Mononuclear cell (primary cell): ENCODE results near the gene UST. TPM values are rescaled to one million over a fixed set of nuclear protein-coding genes. Genes with fewer than 3 reads are reported as not detected.
"Not testable (repeated sequence)": the region's sequence is repeated elsewhere in the genome, so short reads cannot be mapped to it uniquely, and the experiment has no call there.

Source experiments
- H3K27me3 ChIP-seq: 2 replicates; pipeline ENCODE4 v1.6.0; 2011; ENCODE audit warnings: low read length, control low read depth; ENCODE audit not compliant: insufficient read depth
- H3K4me1 ChIP-seq: 2 replicates; pipeline ENCODE4 v1.5.1; 2011; ENCODE audit warnings: mild to moderate bottlenecking, low read length, control low read depth; ENCODE audit not compliant: insufficient read depth
- H3K4me3 ChIP-seq: 2 replicates; pipeline ENCODE4 v1.5.1; 2011; ENCODE audit warnings: mild to moderate bottlenecking, low read length, moderate library complexity
- H3K9me3 ChIP-seq: 2 replicates; pipeline ENCODE4 v1.5.1; 2011; ENCODE audit warnings: low read depth, mild to moderate bottlenecking, control low read depth, low read length
- total RNA-seq: library from RNA; depleted of rRNA; stranded (reverse); fragments of >200 nt; gene quantifications from one replicate; pipeline ENCODE4 v1.2.3, GENCODE V29; 2012

The UST gene
- total RNA-seq, 1 donor = 1.5 TPM

DNA sequence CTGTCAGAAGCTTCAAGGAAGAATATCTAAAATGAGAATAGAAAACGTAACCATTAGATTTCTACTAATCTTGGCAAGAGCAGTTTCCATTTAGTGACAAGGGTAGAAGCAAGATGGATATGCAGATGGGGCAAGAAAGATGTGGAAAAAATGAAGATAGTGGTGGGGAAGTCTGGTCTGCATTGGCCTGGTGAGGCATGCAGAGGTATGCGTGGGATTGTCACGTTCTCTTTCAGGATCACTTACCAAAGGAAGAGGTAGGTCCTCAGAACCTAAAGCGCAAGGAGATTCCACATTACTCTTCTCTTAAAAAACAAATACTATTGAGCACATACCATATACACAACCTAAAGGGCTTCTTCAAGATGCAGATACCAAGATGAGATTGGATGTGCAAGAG is 238.7 kb downstream of the UST start:
- H3K9me3 ChIP-seq = no peaks in the 10 kb centered on the region
- H3K4me3 ChIP-seq = no peak overlapping the region
- H3K27me3 ChIP-seq = no peaks in the 10 kb centered on the region
- H3K4me1 ChIP-seq = peaks cover 9% of the 10 kb centered on the region

DNA sequence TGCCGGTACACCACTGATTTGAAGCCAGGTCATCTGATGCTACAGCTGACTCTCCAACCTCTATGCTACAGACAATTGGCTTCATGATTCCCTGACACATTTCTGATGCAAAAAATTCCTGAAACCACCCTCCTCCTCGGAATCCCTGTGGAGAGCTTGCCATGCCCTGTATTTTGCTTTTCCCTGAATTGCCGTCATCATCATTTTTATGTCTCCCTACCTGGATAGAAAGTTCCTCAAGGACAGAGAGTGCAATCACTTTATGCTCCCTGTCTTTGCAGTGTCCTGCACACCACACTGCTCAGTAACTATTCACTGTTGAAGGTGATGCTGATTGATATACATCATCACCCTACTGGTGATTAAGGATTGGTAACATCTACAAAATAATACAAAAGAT is 239.8 kb downstream of the UST start:
- Histone ChIP-seq H3K9me3 (no peaks in the 10 kb centered on the region), H3K4me1 (peaks cover 9% of the 10 kb centered on the region), H3K27me3 (no peaks in the 10 kb centered on the region), H3K4me3 (no peak overlapping the region)

DNA sequence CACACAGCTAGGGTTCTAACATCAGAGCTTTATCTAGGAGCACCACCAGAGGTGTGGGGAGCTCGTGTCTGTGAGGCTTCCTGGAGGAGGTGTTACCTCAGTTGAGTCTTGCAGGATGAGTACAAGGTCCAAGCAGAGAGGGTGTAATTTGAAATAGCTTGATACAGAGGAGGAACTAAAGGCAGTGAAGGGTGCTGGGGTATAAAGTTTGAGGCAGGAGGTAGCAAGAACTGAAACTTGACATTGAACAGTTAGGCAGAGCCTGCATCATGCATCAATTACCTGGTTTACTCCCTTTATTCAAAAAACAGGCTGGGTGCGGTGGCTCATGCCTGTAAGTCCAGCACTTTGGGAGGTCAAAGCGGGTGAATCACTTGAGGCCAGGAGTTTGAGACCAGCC is 241.2 kb downstream of the UST start:
- Histone ChIP-seq H3K9me3 (no peaks in the 10 kb centered on the region), H3K4me3 (no peak overlapping the region), H3K4me1 (peaks cover 9% of the 10 kb centered on the region)

DNA sequence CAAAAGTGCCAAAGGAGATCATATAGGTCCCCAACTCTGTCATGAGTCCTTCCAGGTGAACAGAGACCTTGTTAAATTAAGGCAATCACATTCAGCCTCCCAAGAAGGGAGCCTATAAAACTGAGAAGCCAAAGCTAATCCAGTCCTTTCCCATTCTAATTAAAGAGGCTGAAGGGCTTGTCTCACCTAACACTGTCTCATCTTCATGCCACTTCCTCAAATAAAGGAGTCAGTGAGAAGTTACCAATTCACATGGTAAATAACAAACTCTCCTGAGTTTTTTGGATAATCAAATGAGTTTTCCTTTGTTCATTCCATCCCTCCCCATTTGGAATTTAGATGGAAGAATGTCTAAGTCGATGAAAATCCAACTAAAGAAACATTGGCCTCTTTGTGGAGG is 242.8 kb downstream of the UST start:
- H3K27me3 ChIP-seq = no peaks in the 10 kb centered on the region
- no peaks in the 10 kb centered on the region for H3K9me3 ChIP-seq
- peaks cover 9% of the 10 kb centered on the region for H3K4me1 ChIP-seq
- H3K4me3 ChIP-seq = no peak overlapping the region

More for the DNA sequence above, 241.2 kb downstream of the UST start:
- H3K27me3 ChIP-seq = no peaks in the 10 kb centered on the region

DNA sequence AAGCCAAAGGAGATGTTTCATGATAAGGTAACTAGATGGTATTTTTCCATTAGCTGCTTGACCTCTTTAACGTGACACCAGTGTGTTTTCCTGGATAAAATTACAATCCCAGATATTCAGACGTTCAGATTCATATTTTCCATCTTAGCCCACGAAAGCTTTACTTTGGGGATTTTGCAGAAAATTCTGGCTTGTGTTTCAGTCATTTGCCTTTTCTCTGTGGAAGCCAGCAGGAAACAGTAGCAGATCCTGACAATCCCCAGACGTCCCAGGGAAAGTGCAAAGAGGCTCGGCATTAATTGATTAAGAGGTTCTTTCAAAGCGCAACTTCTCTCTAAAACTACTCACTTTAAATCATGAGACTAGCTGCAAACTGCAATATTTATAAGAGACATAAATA is 243.6 kb downstream of the UST start:
- no peak overlapping the region for H3K4me3 ChIP-seq
- H3K9me3 ChIP-seq = no peaks in the 10 kb centered on the region
- H3K27me3 ChIP-seq = no peaks in the 10 kb centered on the region
- H3K4me1 ChIP-seq = peaks cover 9% of the 10 kb centered on the region

DNA sequence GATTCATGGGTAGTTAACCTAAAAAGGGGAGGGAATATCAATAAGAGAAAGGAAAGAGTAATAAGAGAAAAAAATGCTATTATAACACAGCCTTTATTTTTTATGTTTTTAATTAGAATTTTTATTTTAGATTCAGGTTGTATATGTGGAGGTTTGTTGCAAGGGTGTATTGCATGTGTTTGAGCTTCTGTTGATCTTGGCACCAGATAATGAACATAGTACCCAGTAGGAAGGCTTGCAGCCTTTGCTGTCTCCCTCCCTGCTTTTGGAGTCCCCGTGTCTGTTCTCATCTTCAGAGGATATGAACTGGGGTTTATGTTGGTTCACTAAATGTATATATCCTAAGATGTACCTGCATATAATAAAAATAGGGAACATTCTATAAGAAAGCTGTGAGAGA is 250.0 kb downstream of the UST start:
- Histone ChIP-seq H3K4me3 (no peak overlapping the region), H3K27me3 (no peaks in the 10 kb centered on the region)

DNA sequence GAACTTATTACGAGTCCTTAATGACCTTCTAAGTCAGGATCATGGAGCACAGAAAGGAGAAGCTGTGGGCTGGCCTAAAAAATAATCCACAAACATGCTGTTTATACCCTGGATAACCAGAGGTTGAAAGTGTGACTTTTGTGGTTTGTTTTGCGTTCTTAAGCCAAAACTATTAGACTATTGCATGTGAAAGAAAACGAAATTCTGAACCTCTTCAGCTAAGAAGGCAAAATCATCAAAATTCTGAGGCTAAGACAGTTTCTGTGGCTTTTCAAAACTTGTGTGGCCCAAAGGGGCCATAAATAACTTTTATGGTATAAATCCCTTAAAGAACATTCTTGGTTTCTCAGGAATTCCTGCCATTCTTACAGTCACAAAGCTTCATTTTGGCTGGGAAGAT is 251.0 kb downstream of the UST start:
- no peak overlapping the region for H3K4me3 ChIP-seq
- H3K9me3 ChIP-seq = peaks cover 8% of the 10 kb centered on the region
- H3K4me1 ChIP-seq = peaks cover 15% of the 10 kb centered on the region
- H3K27me3 ChIP-seq = no peaks in the 10 kb centered on the region

More for the DNA sequence above, 250.0 kb downstream of the UST start:
- Histone ChIP-seq H3K9me3 (peaks cover 6% of the 10 kb centered on the region), H3K4me1 (peaks cover 15% of the 10 kb centered on the region)

DNA sequence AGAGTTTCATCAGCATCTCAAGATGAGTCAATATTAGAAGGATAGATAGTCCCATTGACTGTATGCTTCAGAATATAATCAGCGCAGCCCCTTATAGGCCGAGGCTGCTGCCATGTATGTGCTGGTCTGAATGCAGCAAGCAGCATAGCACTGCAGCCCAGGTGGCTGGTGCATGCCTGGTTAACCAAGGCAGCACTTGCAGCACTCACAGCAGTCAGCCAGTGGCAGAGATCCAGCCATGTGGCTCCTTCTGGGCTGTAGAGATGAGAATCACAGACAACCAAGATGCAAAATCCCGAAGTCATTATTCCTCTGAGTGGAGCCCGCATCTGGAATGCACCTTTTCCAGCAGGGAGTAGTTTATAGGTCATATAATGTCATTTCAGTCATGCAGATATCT is 251.9 kb downstream of the UST start:
- Histone ChIP-seq H3K9me3 (peaks cover 8% of the 10 kb centered on the region), H3K27me3 (no peaks in the 10 kb centered on the region), H3K4me1 (peaks cover 15% of the 10 kb centered on the region), H3K4me3 (no peak overlapping the region)

DNA sequence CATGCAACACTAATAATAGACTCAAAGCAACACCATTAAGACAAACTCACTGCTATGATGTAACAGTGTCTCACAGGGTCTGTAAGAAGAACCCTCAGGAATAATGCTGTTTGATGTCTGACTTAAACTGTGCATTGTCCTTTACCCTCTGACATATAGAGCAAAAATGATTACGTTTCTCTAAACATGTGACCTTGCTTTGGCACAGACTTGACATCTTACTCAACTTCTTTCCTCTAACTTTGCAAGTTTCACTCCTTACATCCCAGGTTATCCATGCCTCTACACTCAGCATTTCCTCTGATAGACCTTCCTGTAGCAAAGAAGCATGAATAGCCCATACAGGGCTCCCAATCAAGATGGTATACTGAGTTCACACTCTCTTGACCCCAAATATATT is 252.7 kb downstream of the UST start:
- no peaks in the 10 kb centered on the region for H3K27me3 ChIP-seq
- H3K9me3 ChIP-seq = peaks cover 8% of the 10 kb centered on the region
- peaks cover 15% of the 10 kb centered on the region for H3K4me1 ChIP-seq
- H3K4me3 ChIP-seq = no peak overlapping the region

DNA sequence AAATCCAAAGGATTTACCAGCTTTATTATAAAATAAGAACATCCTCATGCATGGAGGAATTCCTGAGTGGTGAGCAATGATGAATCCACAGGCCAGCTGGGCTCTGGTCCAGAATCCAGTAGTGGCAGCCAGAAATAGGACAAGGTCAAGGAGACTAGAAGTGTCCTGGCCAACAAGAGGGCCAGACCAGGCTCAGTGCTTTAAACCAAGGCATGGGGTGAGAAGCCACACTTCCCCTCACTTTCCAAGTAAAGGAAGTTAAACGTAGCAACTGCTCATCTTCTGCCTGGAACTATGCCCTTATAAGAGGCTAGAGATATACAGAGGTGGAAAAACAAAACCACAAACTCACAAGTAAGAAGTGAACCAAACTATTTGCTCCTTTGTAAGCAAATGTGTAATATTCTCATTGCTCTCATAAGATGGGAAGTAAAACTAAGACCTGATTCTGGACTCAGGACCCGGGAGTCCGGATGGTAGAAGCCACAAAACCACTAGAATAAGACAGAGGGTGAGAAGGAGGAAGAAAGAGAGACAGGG is 253.2 kb downstream of the UST start:
- H3K4me1 ChIP-seq = peaks cover 15% of the 10 kb centered on the region
- H3K9me3 ChIP-seq = peaks cover 8% of the 10 kb centered on the region
- H3K4me3 ChIP-seq = no peak overlapping the region
- H3K27me3 ChIP-seq = no peaks in the 10 kb centered on the region

DNA sequence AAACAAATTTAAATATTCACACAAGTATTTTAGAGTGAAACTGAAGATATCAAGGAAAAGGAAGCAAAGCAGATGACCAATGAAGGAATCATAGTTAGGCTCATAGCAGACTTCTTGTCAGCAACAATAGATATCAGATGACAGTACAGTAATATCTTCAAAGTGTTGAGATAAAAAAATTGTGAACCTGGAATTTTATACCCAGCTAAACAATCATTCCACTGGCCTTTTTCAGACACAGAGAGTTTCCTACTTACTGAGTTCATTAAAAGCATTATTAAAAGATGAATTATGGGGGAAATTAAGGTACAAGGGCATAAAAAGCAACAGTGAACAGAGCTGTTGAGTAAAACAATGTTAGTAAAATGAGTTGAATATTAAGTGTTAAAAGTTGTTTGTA is 254.6 kb downstream of the UST start:
- H3K4me3 ChIP-seq = no peak overlapping the region
- peaks cover 11% of the 10 kb centered on the region for H3K4me1 ChIP-seq
- H3K27me3 ChIP-seq = no peaks in the 10 kb centered on the region
- peaks cover 8% of the 10 kb centered on the region for H3K9me3 ChIP-seq

DNA sequence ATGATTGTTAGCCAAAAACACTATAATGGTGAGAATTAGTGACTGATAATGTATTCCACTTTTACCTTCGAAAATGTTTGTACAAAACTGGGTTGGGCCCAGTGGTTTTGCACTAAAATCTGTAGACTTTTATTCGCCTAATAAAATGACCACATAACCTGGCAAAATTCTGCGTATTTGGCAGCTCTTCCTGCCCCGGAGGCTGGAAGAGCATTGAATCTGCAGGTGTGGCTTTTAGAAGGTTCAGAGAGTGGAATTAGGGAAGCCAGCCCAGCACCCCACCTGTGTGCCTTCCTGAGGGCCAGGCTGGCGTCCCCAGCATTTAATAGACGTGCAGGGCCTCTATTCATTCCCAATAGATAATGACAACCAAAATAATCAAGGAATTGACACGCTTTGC is 256.7 kb downstream of the UST start:
- Histone ChIP-seq H3K4me1 (peaks cover 11% of the 10 kb centered on the region), H3K4me3 (no peak overlapping the region), H3K9me3 (peaks cover 8% of the 10 kb centered on the region), H3K27me3 (no peaks in the 10 kb centered on the region)

DNA sequence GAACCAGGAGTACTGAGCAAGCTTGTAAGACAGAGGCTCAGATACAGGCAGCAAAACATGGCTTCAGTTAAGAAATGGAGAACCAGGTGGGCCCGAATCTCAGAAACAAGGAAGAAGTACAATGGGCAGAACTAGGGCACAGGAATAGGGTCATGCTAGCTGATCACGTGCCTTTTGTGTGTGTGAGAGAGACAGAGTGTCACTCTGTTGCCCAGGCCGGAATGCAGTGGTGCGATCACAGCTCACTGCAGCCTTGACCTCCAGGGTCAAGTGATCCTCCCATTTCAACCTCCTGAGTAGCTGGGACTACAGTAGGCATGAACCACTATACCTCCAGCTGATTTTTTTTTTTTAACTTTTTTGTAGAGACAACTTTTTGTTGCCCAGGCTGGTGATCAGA is 257.8 kb downstream of the UST start:
- peaks cover 8% of the 10 kb centered on the region for H3K9me3 ChIP-seq
- H3K4me1 ChIP-seq = peaks cover 8% of the 10 kb centered on the region
- no peaks in the 10 kb centered on the region for H3K27me3 ChIP-seq
- H3K4me3 ChIP-seq = no peak overlapping the region

DNA sequence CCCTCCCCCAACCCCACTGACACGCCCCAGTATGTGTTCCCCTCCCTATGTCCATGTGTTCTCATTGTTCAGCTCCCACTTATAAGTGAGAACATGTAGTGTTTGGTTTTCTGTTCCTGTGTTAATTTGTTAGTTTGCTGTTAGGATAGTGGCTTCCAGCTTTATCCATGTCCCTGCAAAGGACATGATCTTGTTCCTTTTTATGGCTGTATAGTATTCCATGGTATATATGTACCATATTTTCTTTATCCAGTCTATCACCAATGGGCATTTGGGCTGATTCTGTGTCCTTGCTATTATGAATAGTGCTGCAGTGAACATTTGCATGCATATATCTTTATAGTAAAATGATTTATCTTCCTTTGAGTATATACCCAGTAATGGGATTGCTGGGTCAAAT is 259.4 kb downstream of the UST start:
- H3K27me3 ChIP-seq, H3K4me1 ChIP-seq, H3K4me3 ChIP-seq, H3K9me3 ChIP-seq: not testable (repeated sequence)

DNA sequence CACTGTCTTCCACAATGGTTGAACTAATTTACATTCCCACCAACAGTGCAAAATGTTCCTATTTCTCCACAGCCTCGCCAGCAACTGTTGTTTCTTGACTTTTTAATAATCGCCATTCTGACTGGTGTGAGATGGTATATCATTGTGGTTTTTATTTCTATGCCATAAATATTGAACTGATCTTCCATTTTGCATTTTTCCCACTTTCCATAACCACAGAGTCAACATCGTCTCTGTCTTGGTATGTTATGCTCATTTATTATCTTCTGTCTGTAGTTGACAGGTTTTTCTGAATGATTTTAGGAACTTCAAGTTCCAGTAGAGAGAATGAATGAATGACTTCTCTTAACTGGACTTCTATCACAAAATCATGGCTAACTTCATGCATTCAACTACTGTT is 259.8 kb downstream of the UST start:
- H3K4me3 ChIP-seq = no peak overlapping the region
- no peaks in the 10 kb centered on the region for H3K27me3 ChIP-seq
- peaks cover 3% of the 10 kb centered on the region for H3K9me3 ChIP-seq
- H3K4me1 ChIP-seq = no peaks in the 10 kb centered on the region

DNA sequence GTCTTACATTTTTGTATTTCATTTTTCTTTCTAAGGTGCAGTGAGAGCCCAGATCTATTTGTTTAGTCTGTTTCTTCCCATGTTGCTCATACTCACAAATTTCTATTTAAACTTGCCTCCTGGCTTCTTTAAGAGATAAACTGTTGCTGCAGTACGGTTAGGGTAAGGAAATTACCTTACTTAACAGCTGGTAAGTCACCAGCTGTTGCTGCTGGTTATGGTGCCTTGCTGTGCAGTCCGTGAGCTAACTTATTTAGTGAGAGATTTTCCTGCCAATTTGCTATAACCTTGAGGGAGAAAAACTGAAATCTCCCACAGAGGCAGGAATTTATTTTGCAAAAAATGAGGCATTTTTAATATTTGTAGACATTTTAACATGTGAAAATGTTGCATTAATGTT is 261.0 kb downstream of the UST start:
- H3K4me3 ChIP-seq = no peak overlapping the region

DNA sequence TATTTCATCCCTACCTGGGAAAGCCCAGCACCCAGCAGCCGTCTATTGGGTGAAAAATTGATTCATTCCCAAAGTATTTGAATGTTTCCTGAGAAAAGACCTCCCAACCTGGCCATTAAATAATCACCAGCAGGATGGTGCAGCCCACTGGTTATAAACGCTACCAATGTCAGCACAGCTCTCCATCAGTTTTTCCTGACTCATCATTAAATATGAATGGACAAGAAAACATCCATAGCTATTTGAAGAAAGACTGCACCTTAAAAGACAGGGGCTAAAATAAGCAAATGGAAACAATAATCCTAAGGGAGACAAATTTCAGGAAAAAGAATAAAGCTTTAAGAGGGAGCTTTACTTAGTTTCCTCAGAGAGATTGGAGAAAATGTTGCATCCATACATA is 261.9 kb downstream of the UST start:
- H3K4me1 ChIP-seq = no peaks in the 10 kb centered on the region
- H3K9me3 ChIP-seq = no peaks in the 10 kb centered on the region
- no peaks in the 10 kb centered on the region for H3K27me3 ChIP-seq
- H3K4me3 ChIP-seq = no peak overlapping the region

More for the DNA sequence above, 261.0 kb downstream of the UST start:
- H3K9me3 ChIP-seq = no peaks in the 10 kb centered on the region
- no peaks in the 10 kb centered on the region for H3K27me3 ChIP-seq
- H3K4me1 ChIP-seq = no peaks in the 10 kb centered on the region
